H1 (cell line): Measurements from ENCODE around the gene SERPINB6. TPM values are rescaled to one million over a fixed set of nuclear protein-coding genes. Genes with fewer than 3 reads are reported as not detected.

Experiments used
- CTCF ChIA-PET: fragments of 300-600 bp; sonication (Branson Sonifier 250); formaldehyde crosslinking; loops from one replicate; lab custom pipeline; 2021; ENCODE audit not compliant: partially characterized antibody; lab: Charles Lee
- POLR2A ChIA-PET: fragments of 300-600 bp; sonication (Branson Sonifier 250); formaldehyde crosslinking; loops from one replicate; lab custom pipeline; 2021; ENCODE audit warnings: inconsistent platforms; ENCODE audit not compliant: partially characterized antibody; lab: Charles Lee
- DNase-seq, 2 experiments: peaks; one replicate each; pipeline versions ENCODE4 v3.0.0 to v3.0.0-alpha.2; 2010 to 2022; ENCODE audit warnings: low spot score in 2 of 2, low read depth in 1 of 2, mixed read lengths in 1 of 2
- FAIRE-seq: peaks from 2 replicates; lab custom pipeline; 2011; peaks lifted over from hg19 to GRCh38; lab: Jason Lieb, UNC
- H2AFZ ChIP-seq: 2 replicates; pipeline ENCODE4 v1.8.1; 2012; ENCODE audit warnings: low read length, inconsistent platforms
- H2AK5ac ChIP-seq: 2 replicates; pipeline ENCODE4 v1.6.1; 2013; ENCODE audit warnings: low read depth, low read length
- H2BK120ac ChIP-seq: replicated peaks from 2 replicates; pipeline ENCODE3; 2013; ENCODE audit warnings: low read depth, low read length, inconsistent platforms
- H2BK12ac ChIP-seq: 2 replicates; pipeline ENCODE4 v1.6.1; 2013; ENCODE audit warnings: low read depth, low read length
- H2BK15ac ChIP-seq: 2 replicates; pipeline ENCODE4 v1.6.1; 2013; ENCODE audit warnings: low read length
- H2BK20ac ChIP-seq: 2 replicates; pipeline ENCODE4 v1.6.1; 2013; ENCODE audit warnings: low read length
- H2BK5ac ChIP-seq: 2 replicates; pipeline ENCODE4 v1.6.1; 2013; ENCODE audit warnings: low read depth, low read length
- H3K14ac ChIP-seq: 2 replicates; pipeline ENCODE4 v1.6.1; 2013; ENCODE audit warnings: inconsistent platforms; ENCODE audit not compliant: insufficient read length
- H3K18ac ChIP-seq: 2 replicates; pipeline ENCODE4 v1.6.1; 2013; ENCODE audit warnings: low read length; ENCODE audit errors: extremely low read depth
- H3K23ac ChIP-seq: 2 replicates; pipeline ENCODE4 v1.6.1; 2013; ENCODE audit warnings: inconsistent platforms; ENCODE audit not compliant: insufficient read length
- H3K23me2 ChIP-seq: 2 replicates; pipeline ENCODE4 v1.6.1; 2013; ENCODE audit warnings: low read depth, low read length
- H3K27ac ChIP-seq: 2 replicates; pipeline ENCODE4 v1.6.1; 2011; ENCODE audit warnings: low read depth, low read length, inconsistent platforms
- H3K27me3 ChIP-seq, 4 experiments: replicated peaks in 1 of 4; 1 replicate in 1 of 4; 2 replicates in 3 of 4; pipeline versions ENCODE4 v1.6.1 to v1.8.1; 2011 to 2013; ENCODE audit warnings: low read length in 3 of 4, mild to moderate bottlenecking in 3 of 4, inconsistent platforms in 2 of 4, mixed read lengths in 2 of 4, moderate library complexity in 1 of 4; ENCODE audit not compliant: control insufficient read depth in 3 of 4, insufficient read depth in 3 of 4; ENCODE audit errors: extremely low read depth in 1 of 4
- H3K36me3 ChIP-seq, 4 experiments: 2 replicates each; pipeline versions ENCODE4 v1.6.1 to v1.8.1; 2011 to 2013; ENCODE audit warnings: mild to moderate bottlenecking in 4 of 4, low read length in 3 of 4, moderate library complexity in 2 of 4, control low read depth in 1 of 4, inconsistent platforms in 1 of 4; ENCODE audit not compliant: insufficient read depth in 4 of 4, control insufficient read depth in 2 of 4
- H3K4ac ChIP-seq: replicated peaks from 2 replicates; pipeline ENCODE3; 2013; ENCODE audit warnings: low read length, low read depth, mixed read lengths, inconsistent platforms; ENCODE audit not compliant: insufficient read length
- H3K4me1 ChIP-seq, 4 experiments: replicated peaks in 1 of 4; 1 replicate in 1 of 4; 2 replicates in 3 of 4; pipeline versions ENCODE4 v1.6.1 to v1.8.1; 2011 to 2013; ENCODE audit warnings: low read length in 3 of 4, inconsistent platforms in 2 of 4, mixed read lengths in 1 of 4; ENCODE audit not compliant: insufficient read depth in 4 of 4, control insufficient read depth in 3 of 4
- H3K4me2 ChIP-seq, 2 experiments: 2 replicates each; pipeline versions ENCODE4 v1.6.1 to v1.8.1; 2011 to 2013; ENCODE audit warnings: low read depth in 2 of 2, low read length in 2 of 2, control low read depth in 1 of 2, inconsistent platforms in 1 of 2, mild to moderate bottlenecking in 1 of 2; ENCODE audit not compliant: insufficient read depth in 1 of 2
- H3K4me3 ChIP-seq, 4 experiments: fragments of 200-600, 300-600 bp in 1 of 4; sonication (generic), shearing (Covaris generic), sonication (Bioruptor Twin) in 1 of 4; 2 replicates each; pipeline versions ENCODE4 v1.5.1 to v1.8.1; 2011 to 2016; ENCODE audit warnings: low read length in 4 of 4, low read depth in 3 of 4, control low read depth in 2 of 4, inconsistent platforms in 2 of 4, mild to moderate bottlenecking in 2 of 4, mixed read lengths in 1 of 4, moderate library complexity in 1 of 4; ENCODE audit not compliant: insufficient read depth in 2 of 4; ENCODE audit errors: extremely low read depth in 1 of 4
- H3K56ac ChIP-seq: replicated peaks from 2 replicates; pipeline ENCODE3; 2013; ENCODE audit warnings: low read depth, mild to moderate bottlenecking, mixed read lengths, low read length, inconsistent platforms; ENCODE audit not compliant: insufficient read length
- H3K79me1 ChIP-seq: 2 replicates; pipeline ENCODE4 v1.6.1; 2013; ENCODE audit warnings: low read depth, low read length, control low read depth
- H3K79me2 ChIP-seq, 2 experiments: 2 replicates each; pipeline versions ENCODE4 v1.6.1 to v1.8.1; 2012 to 2013; ENCODE audit warnings: low read length in 2 of 2, mild to moderate bottlenecking in 2 of 2, inconsistent platforms in 1 of 2; ENCODE audit not compliant: insufficient read depth in 2 of 2, control insufficient read depth in 1 of 2
- H3K9ac ChIP-seq, 4 experiments: replicated peaks in 1 of 4; 1 replicate in 1 of 4; 2 replicates in 3 of 4; pipeline versions ENCODE4 v1.6.1 to v1.8.1; 2011 to 2013; ENCODE audit warnings: low read depth in 3 of 4, low read length in 3 of 4, control low read depth in 2 of 4, mild to moderate bottlenecking in 2 of 4, moderate library complexity in 2 of 4, inconsistent platforms in 1 of 4; ENCODE audit errors: extremely low read depth in 1 of 4
- H3K9me3 ChIP-seq, 2 experiments: 2 replicates each; pipeline versions ENCODE4 v1.6.1 to v1.8.1; 2012 to 2013; ENCODE audit warnings: mild to moderate bottlenecking in 2 of 2, moderate library complexity in 2 of 2, control low read depth in 1 of 2, inconsistent platforms in 1 of 2, low read depth in 1 of 2, low read length in 1 of 2, mixed read lengths in 1 of 2; ENCODE audit not compliant: insufficient read depth in 2 of 2
- H4K20me1 ChIP-seq, 2 experiments: replicated peaks in 1 of 2; 2 replicates each; pipeline versions ENCODE3 to v1.8.1; 2011 to 2013; ENCODE audit warnings: inconsistent platforms in 2 of 2, low read length in 2 of 2, mild to moderate bottlenecking in 1 of 2; ENCODE audit not compliant: insufficient read depth in 2 of 2, control insufficient read depth in 1 of 2
- H4K5ac ChIP-seq: 2 replicates; pipeline ENCODE4 v1.6.1; 2013; ENCODE audit warnings: low read length, low read depth, mixed read lengths, inconsistent platforms; ENCODE audit not compliant: insufficient read length
- H4K8ac ChIP-seq: 2 replicates; pipeline ENCODE4 v1.8.0; 2013; ENCODE audit warnings: mild to moderate bottlenecking, moderate library complexity, low read length, inconsistent platforms; ENCODE audit not compliant: insufficient read depth; ENCODE audit errors: extremely low read depth
- H4K91ac ChIP-seq: replicated peaks from 2 replicates; pipeline ENCODE3; 2013; ENCODE audit warnings: low read length, mixed read lengths, inconsistent platforms; ENCODE audit not compliant: insufficient read length
- CHD1 ChIP-seq: IDR thresholded peaks from 2 replicates; pipeline ENCODE4 v1.6.1; 2012; ENCODE audit warnings: low read depth, low read length, improper control_type of control experiment
- TEAD4 ChIP-seq: IDR thresholded peaks from 2 replicates; pipeline ENCODE4 v1.6.1; 2012; ENCODE audit warnings: low read depth, low read length, inconsistent platforms, mixed read lengths
- WGBS, 2 experiments: shearing (Covaris generic) in 1 of 2; methylation state at CpG; one replicate each; pipeline versions ENCODE4 v1.1.6 to v1.1.7; 2013 to 2015; ENCODE audit warnings: low lambda C conversion rate in 2 of 2, mixed read lengths in 2 of 2, inconsistent platforms in 1 of 2, low coverage in 1 of 2, missing lambda C conversion rate in 1 of 2; ENCODE audit not compliant: insufficient replicate concordance in 2 of 2, insufficient coverage in 1 of 2, insufficient read length in 1 of 2; ENCODE audit errors: extremely low coverage in 1 of 2, missing lambda C conversion rate in 1 of 2; 5-methylcytosine and 5-hydroxymethylcytosine counted together
- polyA plus RNA-seq, 7 experiments: library from polyadenylated mRNA; depleted of rRNA in 3 of 7; stranded (reverse) in 5 of 7; unstranded in 2 of 7; fragments of >200 nt in 5 of 7; fragments of 200-250 nt in 2 of 7; gene quantifications; 1 replicate in 5 of 7; 2 replicates in 1 of 7; 4 replicates in 1 of 7; pipeline versions ENCODE4 v1.2.1 to v1.2.3, GENCODE V29; 2011 to 2013; ENCODE audit warnings: missing spikeins in 2 of 7, mixed read lengths in 2 of 7
- total RNA-seq: library from RNA; stranded (reverse); fragmentation: NEBNext Ultra II Directional; extraction: Animal tissue kit (Norgen Biotek cat#: 25700); gene quantifications from 2 replicates; pipeline ENCODE4 v1.2.1, GENCODE V29; 2021

Gene SERPINB6
- total and polyA plus RNA-seq, 2 of the 8 experiments (the other 6 are each of a cell fraction or from before 2014, with no cell fraction given), result 27.2 to 29.4 TPM

DNA sequence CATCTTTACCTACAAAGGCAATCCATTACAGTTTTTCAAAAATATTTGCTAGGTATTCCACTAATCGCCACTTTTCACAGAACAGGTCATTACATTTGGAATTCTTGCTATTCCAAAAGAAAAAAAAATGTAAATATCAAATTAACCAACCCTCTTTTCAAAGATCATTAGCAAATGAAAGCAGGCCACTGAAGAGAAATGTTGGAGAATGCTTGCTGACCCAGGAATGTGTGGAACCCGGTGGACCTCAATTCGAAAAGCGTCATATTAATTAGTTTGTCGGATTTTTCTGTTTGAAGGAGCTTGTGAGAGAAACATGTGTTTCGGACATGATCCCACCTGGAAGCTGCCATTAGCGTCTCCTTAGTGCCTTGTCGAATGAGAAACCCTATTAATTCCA is 40.3 kb downstream of the SERPINB6 start:
- Histone ChIP-seq H3K4me1 (peaks cover 15 to 31% (median 25%) of the 10 kb centered on the region in 4 experiments), H3K36me3 (no peaks in the 10 kb centered on the region)
- 16% methylated on average over 8 of the region's 8 CpGs; no CpG with 5 or more reads in 1 of the 2 experiments for WGBS, 2 experiments

More for the DNA sequence above, 40.3 kb downstream of the SERPINB6 start:
- Histone ChIP-seq H3K23ac (no peak overlapping the region), H3K4ac (no peak overlapping the region), H2BK5ac (peak overlapping the region; percentile 90), H3K79me2 (no peaks in the 10 kb centered on the region), H3K4me3 (no peak overlapping the region; a peak in 1 of 8 replicates), H3K56ac (no peak overlapping the region), H3K4me2 (peak overlapping the region; percentile 49 to 52), H2BK15ac (no peak overlapping the region), H4K5ac (peak overlapping the region; percentile 91), H3K9ac (no peak overlapping the region), H3K27ac (no peak overlapping the region), H2BK12ac (peak overlapping the region; percentile 95; the same call in 1 of the 2 replicates), H2AFZ (no peak overlapping the region), H3K23me2 (no peaks in the 10 kb centered on the region), H3K27me3 (no peaks in the 10 kb centered on the region), H4K91ac (peak overlapping the region; percentile 82), H3K18ac (peak overlapping the region; percentile 82; the same call in 1 of the 2 replicates), H2BK120ac (peak overlapping the region; percentile 69), H3K79me1 (no peaks in the 10 kb centered on the region), H2BK20ac (peak overlapping the region; percentile 94; the same call in 1 of the 2 replicates), H3K14ac (no peak overlapping the region), H4K8ac (no peak overlapping the region), H4K20me1 (no peaks in the 10 kb centered on the region), H2AK5ac (no peak overlapping the region; the same call in 1 of the 2 replicates), H3K9me3 (no peaks in the 10 kb centered on the region)
- CTCF ChIA-PET, result interaction anchor here (0.6 to 17.1 kb wide), 22 partner anchors 10 to 263 kb away, joined by 3 to 293 read pairs (median 6); partner anchors contain the start of gene SERPINB1
- TF ChIP-seq CHD1, result no peak
- TF ChIP-seq TEAD4, result peak; percentile 72; the same call in 1 of the 2 replicates
- POLR2A ChIA-PET, result interaction anchor here (1.2 to 4.6 kb wide), 9 partner anchors 10 to 235 kb away, joined by 3 to 19 read pairs (median 7); partner anchors contain the start of gene SERPINB1
- no peak for FAIRE-seq
- DNase-seq, result no peak
